Measurements from ENCODE around the gene HPX.

Gene HPX

DNA sequence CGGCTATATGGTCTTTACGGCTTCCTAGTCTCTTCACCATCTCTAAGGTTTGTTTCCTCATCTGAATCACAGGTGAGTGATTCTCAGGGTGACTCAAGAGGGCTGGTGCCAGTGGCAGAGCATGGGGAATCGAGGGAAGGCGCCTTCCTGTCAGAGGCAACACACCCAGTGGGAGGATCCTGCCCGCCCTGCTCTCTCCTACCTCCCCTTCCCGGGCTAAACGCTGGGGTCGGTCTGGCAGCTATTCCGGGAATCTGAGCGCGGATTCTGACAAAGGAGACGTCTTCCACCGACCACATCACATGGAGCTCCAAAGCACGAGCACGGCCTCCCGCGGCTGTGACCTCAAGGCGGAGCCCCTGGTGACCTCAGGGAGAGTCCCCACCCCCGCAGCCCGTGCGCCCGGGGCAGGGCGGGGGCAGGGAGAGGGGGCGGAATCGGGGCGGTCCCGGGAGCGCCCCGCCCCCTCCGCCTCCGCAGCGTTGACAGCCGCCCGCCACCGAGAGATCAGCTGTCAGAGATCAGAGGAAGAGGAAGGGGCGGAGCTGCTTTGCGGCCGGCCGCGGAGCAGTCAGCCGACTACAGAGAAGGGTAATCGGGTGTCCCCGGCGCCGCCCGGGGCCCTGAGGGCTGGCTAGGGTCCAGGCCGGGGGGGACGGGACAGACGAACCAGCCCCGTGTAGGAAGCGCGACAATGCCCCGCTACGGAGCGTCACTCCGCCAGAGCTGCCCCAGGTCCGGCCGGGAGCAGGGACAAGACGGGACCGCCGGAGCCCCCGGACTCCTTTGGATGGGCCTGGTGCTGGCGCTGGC is 50.7 kb downstream of the HPX start, which contains the start of gene SMPD1:
TSS of gene SMPD1 (plus strand) at position 570 of the 813 bp plus-strand sequence. CDS start at position 695, 125 bp downstream.
- peak; percentile 89 for DNase-seq

DNA sequence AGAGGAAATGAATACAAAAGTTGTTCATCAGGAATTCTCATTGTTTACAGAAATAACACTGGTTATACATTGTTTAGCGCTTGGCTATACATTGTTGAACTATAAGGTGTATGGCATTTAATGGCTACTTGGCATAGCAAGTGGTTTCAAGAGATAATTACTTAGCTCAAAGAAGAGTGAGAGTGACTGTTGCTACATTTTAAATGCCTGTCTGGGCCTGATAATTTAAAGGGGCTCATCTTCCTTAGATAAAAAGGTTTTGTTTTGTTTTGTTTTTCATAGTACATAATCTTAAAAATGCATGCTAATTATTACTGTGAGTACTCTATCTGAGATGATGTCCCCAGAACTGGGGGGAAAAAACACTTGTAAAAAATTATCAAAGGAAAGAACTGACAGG is 52.0 kb downstream of the HPX start:
- no peak for DNase-seq

DNA sequence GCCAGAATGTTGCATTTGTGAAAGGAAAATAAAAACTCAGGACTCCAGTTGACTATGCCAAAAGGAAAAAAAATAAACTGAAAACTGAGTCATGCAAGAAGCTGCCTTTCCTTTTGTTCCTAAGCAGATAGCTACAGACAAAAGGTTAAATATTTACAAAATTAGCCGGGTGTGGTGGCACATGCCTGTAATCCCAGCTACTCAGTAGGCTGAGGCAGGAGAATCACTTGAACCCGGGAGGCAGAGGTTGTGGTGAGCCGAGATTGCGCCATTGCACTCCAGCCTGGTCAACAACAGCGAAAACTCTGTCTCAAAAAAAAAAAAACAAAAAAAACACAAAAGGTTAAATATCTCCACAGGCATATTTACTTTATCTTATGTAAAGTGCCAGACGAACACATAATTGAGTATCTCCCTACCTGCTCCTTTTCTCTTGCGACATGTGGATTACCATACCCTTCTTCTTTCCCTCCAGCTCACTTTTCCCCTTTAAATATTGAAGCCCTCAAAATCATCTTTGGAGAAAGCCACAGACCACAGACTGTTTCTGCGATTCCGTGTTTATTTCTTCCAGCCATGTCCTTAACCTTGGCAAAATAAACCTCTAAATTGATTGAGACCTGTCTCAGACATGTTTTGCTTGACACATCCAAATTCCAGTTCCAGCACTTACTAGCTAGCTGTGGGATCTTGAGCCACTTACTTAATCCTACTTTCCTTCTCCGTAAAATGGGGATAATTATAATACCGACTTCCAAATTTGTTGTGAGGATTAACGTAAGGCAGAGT is 52.8 kb downstream of the HPX start:
- DNase-seq = no peak

DNA sequence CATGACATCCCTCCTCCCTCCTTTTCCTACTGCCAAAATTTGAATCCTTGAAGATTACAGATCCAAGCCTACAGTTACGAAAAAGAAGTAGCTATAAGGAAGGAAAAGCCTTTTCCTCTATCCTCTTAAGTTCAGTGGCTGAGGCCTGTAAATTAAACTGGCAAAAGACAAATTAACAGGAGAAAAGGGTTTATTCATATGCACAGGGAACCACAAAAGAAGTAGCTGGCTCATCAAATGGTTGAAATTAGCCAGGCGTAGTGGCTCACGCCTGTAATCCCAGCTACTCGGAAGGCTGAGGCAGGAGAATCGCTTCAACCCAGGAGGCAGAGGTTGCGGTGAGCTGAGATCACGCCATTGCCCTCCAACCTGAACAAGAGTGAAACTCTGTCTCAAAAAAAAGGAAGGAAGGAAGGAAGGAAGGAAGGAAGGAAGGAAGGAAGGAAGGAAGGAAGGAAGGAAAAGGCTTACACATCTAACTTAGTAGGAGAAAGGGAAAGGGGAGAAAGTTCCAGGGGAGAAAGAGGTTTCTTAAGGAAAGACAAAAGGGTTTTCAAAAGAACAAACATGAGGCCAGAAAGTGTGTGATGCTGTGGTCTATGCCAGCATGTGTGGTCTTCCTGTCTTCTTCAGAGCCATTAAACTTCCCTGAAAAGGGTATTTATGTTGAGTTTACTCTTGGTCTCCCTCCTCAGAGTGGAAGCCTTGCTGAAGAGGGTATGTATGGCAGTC is 55.6 kb downstream of the HPX start:
- no peak for DNase-seq
